ENCODE results near the gene VASH1. TPM values are rescaled to one million over a fixed set of nuclear protein-coding genes. Genes with fewer than 3 reads are reported as not detected.

Gene VASH1
- total RNA-seq, 3 donors from 2014 or later (not counting 1 experiment from before 2014, with no cell fraction given) = 9.5 to 15.0 (median 13.5) TPM

- no peak overlapping the region for H3K4me3 Mint-ChIP-seq
Observed at GRCh38 chr14:76786601-76787000, 25.3 kb downstream of the VASH1 start.

DNA sequence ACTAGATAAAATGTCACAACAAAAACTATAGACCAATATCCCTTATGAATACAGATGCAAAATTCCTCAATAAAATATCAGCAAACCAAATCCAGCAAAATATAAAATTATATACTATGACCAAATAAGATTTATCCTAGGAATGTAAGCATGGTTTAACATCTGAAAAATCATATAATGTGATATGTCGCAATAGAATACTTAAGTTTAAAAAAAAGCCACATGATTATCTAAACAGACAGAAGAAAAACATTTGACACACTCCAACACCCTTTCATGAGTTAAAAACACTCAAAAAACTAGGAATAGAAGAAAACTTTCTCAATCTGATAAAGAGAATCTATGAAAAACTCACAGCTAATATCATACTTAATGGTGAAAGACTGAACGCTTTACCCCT is 31.2 kb downstream of the VASH1 start:
- no peaks in the 10 kb centered on the region for H3K27me3 ChIP-seq (ENCODE audit: control insufficient read depth, insufficient read depth, low read length)
- H3K27ac Mint-ChIP-seq = no peak overlapping the region
- H3K36me3 ChIP-seq (ENCODE audit: control insufficient read depth, insufficient read depth, low read length) = peaks cover 45% of the 10 kb centered on the region
- ATAC-seq (no peak), DNase-seq (no peak)
- H3K9me3 Mint-ChIP-seq = no peaks in the 10 kb centered on the region
- H3K36me3 Mint-ChIP-seq = peaks cover 12% of the 10 kb centered on the region
- TF ChIP-seq, protein P1, sequence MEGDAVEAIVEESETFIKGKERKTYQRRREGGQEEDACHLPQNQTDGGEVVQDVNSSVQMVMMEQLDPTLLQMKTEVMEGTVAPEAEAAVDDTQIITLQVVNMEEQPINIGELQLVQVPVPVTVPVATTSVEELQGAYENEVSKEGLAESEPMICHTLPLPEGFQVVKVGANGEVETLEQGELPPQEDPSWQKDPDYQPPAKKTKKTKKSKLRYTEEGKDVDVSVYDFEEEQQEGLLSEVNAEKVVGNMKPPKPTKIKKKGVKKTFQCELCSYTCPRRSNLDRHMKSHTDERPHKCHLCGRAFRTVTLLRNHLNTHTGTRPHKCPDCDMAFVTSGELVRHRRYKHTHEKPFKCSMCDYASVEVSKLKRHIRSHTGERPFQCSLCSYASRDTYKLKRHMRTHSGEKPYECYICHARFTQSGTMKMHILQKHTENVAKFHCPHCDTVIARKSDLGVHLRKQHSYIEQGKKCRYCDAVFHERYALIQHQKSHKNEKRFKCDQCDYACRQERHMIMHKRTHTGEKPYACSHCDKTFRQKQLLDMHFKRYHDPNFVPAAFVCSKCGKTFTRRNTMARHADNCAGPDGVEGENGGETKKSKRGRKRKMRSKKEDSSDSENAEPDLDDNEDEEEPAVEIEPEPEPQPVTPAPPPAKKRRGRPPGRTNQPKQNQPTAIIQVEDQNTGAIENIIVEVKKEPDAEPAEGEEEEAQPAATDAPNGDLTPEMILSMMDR (IDR thresholded peaks at IDR 0.05) = no peak
- H3K4me1 ChIP-seq (ENCODE audit: control insufficient read depth, insufficient read depth, low read length) = no peaks in the 10 kb centered on the region
- H3K4me1 Mint-ChIP-seq = no peaks in the 10 kb centered on the region
- H3K27me3 Mint-ChIP-seq (ENCODE audit: low read depth in 2 of 2) = no peaks in the 10 kb centered on the region
- WGBS (ENCODE audit: insufficient coverage) = no CpG with 5 or more reads among the region's 2 CpGs
- intact Hi-C loops (cut with micrococcal nuclease) = no loop called here
- no peak overlapping the region for H3K4me3 ChIP-seq (ENCODE audit: low read length)
- no peaks in the 10 kb centered on the region for H3K9me3 ChIP-seq (ENCODE audit: control insufficient read depth, insufficient read depth, low read length)
- H3K4me3 Mint-ChIP-seq = no peak overlapping the region
- no peak overlapping the region for H3K27ac ChIP-seq (ENCODE audit: low read length)

More at GRCh38 chr14:76786601-76787000, 25.3 kb downstream of the VASH1 start:
- 100% methylated on average over 2 of the region's 2 CpGs for WGBS (ENCODE audit: insufficient coverage)
- peaks cover 10 to 16% of the 10 kb centered on the region in 2 donors for H3K4me1 Mint-ChIP-seq
- H3K27me3 Mint-ChIP-seq (ENCODE audit: low read depth in 2 of 2) = no peaks in the 10 kb centered on the region
- H3K27ac ChIP-seq (ENCODE audit: low read length) = no peak overlapping the region
- H3K4me1 ChIP-seq (ENCODE audit: control insufficient read depth, insufficient read depth, low read length) = peaks cover 10% of the 10 kb centered on the region
- ATAC-seq (no peak), DNase-seq (no peak)
- TF ChIP-seq, protein P1 (IDR thresholded peaks at IDR 0.05) = no peak
- intact Hi-C loops (cut with micrococcal nuclease) = no loop called here
- H3K36me3 ChIP-seq (ENCODE audit: control insufficient read depth, insufficient read depth, low read length) = peaks cover 58% of the 10 kb centered on the region
- H3K27ac Mint-ChIP-seq = no peak overlapping the region
- H3K9me3 Mint-ChIP-seq = no peaks in the 10 kb centered on the region
- H3K27me3 ChIP-seq (ENCODE audit: control insufficient read depth, insufficient read depth, low read length) = no peaks in the 10 kb centered on the region
- no peak overlapping the region for H3K4me3 ChIP-seq (ENCODE audit: low read length)
- H3K9me3 ChIP-seq (ENCODE audit: control insufficient read depth, insufficient read depth, low read length) = no peaks in the 10 kb centered on the region
- no peaks in the 10 kb centered on the region for H3K36me3 Mint-ChIP-seq

DNA sequence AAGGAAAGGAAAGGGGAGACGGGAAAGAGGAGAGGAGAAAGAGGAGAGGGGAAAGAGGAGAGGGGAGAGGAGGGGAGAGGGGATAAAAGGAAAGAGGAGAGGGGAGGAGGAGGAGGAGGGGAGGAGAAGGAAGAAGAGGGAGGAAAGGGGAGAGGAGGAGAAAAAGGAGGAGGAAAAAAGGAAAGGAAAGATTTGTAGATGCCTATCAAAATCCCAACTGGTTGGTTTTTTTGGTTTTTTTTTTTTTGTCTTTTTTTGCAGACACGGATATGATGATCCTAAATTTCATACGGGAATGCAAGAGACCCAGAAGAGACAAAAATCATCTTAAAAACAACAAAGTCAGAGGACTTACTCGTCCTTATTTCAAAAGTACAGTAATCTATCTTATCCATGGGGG is 32.1 kb downstream of the VASH1 start:
- Histone ChIP-seq H3K27me3 (ENCODE audit: control insufficient read depth, insufficient read depth, low read length) (no peaks in the 10 kb centered on the region), H3K27ac (ENCODE audit: low read length) (no peak overlapping the region), H3K36me3 (ENCODE audit: control insufficient read depth, insufficient read depth, low read length) (peaks cover 48% of the 10 kb centered on the region), H3K4me3 (ENCODE audit: low read length) (no peak overlapping the region), H3K9me3 (ENCODE audit: control insufficient read depth, insufficient read depth, low read length) (no peaks in the 10 kb centered on the region), H3K4me1 (ENCODE audit: control insufficient read depth, insufficient read depth, low read length) (no peaks in the 10 kb centered on the region)
- Mint-ChIP-seq H3K4me3 (no peak overlapping the region), H3K36me3 (peaks cover 12% of the 10 kb centered on the region), H3K4me1 (no peaks in the 10 kb centered on the region), H3K27ac (no peak overlapping the region), H3K9me3 (no peaks in the 10 kb centered on the region), H3K27me3 (ENCODE audit: low read depth in 2 of 2) (no peaks in the 10 kb centered on the region)
- WGBS (ENCODE audit: insufficient coverage) = 75% methylated on average over 3 of the region's 4 CpGs
- intact Hi-C loops (cut with micrococcal nuclease) = no loop called here
- ATAC-seq (no peak), DNase-seq (no peak)
- TF ChIP-seq, protein P1 (IDR thresholded peaks at IDR 0.05) = no peak

DNA sequence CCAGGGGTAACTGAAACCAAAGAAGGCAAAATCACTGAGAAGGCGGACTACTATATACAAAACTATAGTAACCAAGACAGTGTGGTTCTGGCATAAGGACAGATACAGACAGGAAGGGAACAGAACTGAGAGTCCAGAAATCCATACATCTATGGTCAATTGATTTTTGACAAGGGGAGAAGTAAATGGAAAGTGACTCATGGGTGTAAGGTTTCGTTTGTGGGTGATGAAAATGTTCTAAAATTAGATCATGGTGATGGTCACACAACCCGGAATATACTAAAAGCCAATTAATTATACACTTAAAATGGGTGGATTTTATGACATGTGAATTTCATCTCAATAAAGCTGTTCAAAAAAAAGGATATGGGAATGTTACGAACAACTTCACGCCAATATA is 32.7 kb downstream of the VASH1 start:
- TF ChIP-seq, protein P1 (IDR thresholded peaks at IDR 0.05) = no peak

More for the DNA sequence above, 32.7 kb downstream of the VASH1 start:
- DNase-seq (no peak), ATAC-seq (no peak)
- WGBS (ENCODE audit: insufficient coverage) = 100% methylated on average over 2 of the region's 5 CpGs
- no peaks in the 10 kb centered on the region for H3K4me1 ChIP-seq (ENCODE audit: control insufficient read depth, insufficient read depth, low read length)
- Mint-ChIP-seq H3K4me1 (no peaks in the 10 kb centered on the region), H3K4me3 (no peak overlapping the region), H3K36me3 (peaks cover 12% of the 10 kb centered on the region), H3K9me3 (no peaks in the 10 kb centered on the region), H3K27me3 (ENCODE audit: low read depth in 2 of 2) (no peaks in the 10 kb centered on the region), H3K27ac (no peak overlapping the region)
- H3K4me3 ChIP-seq (ENCODE audit: low read length) = no peak overlapping the region
- H3K9me3 ChIP-seq (ENCODE audit: control insufficient read depth, insufficient read depth, low read length) = no peaks in the 10 kb centered on the region
- intact Hi-C loops (cut with micrococcal nuclease) = no loop called here
- no peak overlapping the region for H3K27ac ChIP-seq (ENCODE audit: low read length)
- H3K36me3 ChIP-seq (ENCODE audit: control insufficient read depth, insufficient read depth, low read length) = peaks cover 43% of the 10 kb centered on the region
- no peaks in the 10 kb centered on the region for H3K27me3 ChIP-seq (ENCODE audit: control insufficient read depth, insufficient read depth, low read length)
